Esophagus squamous epithelium (tissue), 4 donors: ENCODE data around the gene TMEM87B.

ENCODE experiments used
- CTCF ChIP-seq, 6 experiments: fragments of 450-650 bp in 4 of 6; fragments of 200-600 bp in 2 of 6; sonication (generic) in 2 of 6; IDR thresholded peaks; one replicate each; pipeline ENCODE4 v1.5.1; 2016 to 2019; ENCODE audit warnings: antibody characterized with exemption in 6 of 6, mild to moderate bottlenecking in 4 of 6, moderate library complexity in 4 of 6
- POLR2A ChIP-seq, 4 donors: fragments of 450-650 bp; IDR thresholded peaks; one replicate each; pipeline ENCODE4 v1.6.1; 2017; ENCODE audit warnings: antibody characterized with exemption in 4 of 4, mild to moderate bottlenecking in 4 of 4, moderate library complexity in 3 of 4

GRCh38 chr2:112096098-112096497 is 41.0 kb downstream of the TMEM87B start:
- TF ChIP-seq CTCF (IDR thresholded peaks at IDR 0.05): no peak
- no peak for TF ChIP-seq POLR2A (IDR thresholded peaks at IDR 0.05)
